IPS-NIHi7 (cell line): ENCODE measurements around the gene CSF1.
A peak's percentile ranks its signal among the peaks of the same experiment; 100 is the strongest.
"Not testable (repeated sequence)": the region's sequence is repeated elsewhere in the genome, so short reads cannot be mapped to it uniquely, and the experiment has no call there.

Source experiments
- DNase-seq: peaks from one replicate; pipeline ENCODE4 v3.0.0; 2012; ENCODE audit warnings: mixed read lengths; ENCODE audit errors: extremely low spot score

The CSF1 gene

GRCh38 chr1:109937738-109938137 is 27.1 kb downstream of the CSF1 start:
- DNase-seq: no peak

- DNase-seq: no peak
Observed at GRCh38 chr1:109938556-109938955, 27.9 kb downstream of the CSF1 start.

- DNase-seq: no peak
Observed at GRCh38 chr1:109942434-109942833, 31.8 kb downstream of the CSF1 start.

- no peak for DNase-seq
Observed at GRCh38 chr1:109944541-109944940, 33.9 kb downstream of the CSF1 start.

GRCh38 chr1:109946511-109946910 is 35.9 kb downstream of the CSF1 start:
- no peak for DNase-seq

- no peak for DNase-seq
Observed at GRCh38 chr1:109947582-109948284, 37.1 kb downstream of the CSF1 start.

- no peak for DNase-seq
Observed at GRCh38 chr1:109948285-109948630, 37.6 kb downstream of the CSF1 start.

GRCh38 chr1:109950038-109950437 is 39.4 kb downstream of the CSF1 start:
- DNase-seq: no peak

- DNase-seq: no peak
Observed at GRCh38 chr1:109950509-109950908, 39.9 kb downstream of the CSF1 start.

- DNase-seq: not testable (repeated sequence)
Observed at GRCh38 chr1:109951501-109951900, 40.9 kb downstream of the CSF1 start.

- no peak for DNase-seq
Observed at GRCh38 chr1:109954041-109954512, 43.4 kb downstream of the CSF1 start.

- DNase-seq: no peak
Observed at GRCh38 chr1:109959632-109959973, 49.0 kb downstream of the CSF1 start.

GRCh38 chr1:109959974-109960744 is 49.5 kb downstream of the CSF1 start:
- DNase-seq: peak; percentile 77

GRCh38 chr1:109960745-109961094 is 50.1 kb downstream of the CSF1 start:
- DNase-seq: no peak

- no peak for DNase-seq
Observed at GRCh38 chr1:109963864-109964263, 53.2 kb downstream of the CSF1 start.

- DNase-seq: no peak
Observed at GRCh38 chr1:109969146-109969829, 58.6 kb downstream of the CSF1 start.

- no peak for DNase-seq
Observed at GRCh38 chr1:109969907-109970306, 59.3 kb downstream of the CSF1 start.

GRCh38 chr1:109971559-109971958 is 60.9 kb downstream of the CSF1 start:
- no peak for DNase-seq

- DNase-seq: no peak
Observed at GRCh38 chr1:109974191-109974590, 63.5 kb downstream of the CSF1 start.

- DNase-seq: no peak
Observed at GRCh38 chr1:109975718-109976117, 65.1 kb downstream of the CSF1 start.

- DNase-seq: no peak
Observed at GRCh38 chr1:109976762-109977161, 66.1 kb downstream of the CSF1 start.

GRCh38 chr1:109977225-109977624 is 66.6 kb downstream of the CSF1 start:
- DNase-seq: no peak
